Smooth muscle cell (in vitro differentiated cells): Measurements from ENCODE around the gene HENMT1. TPM values are rescaled to one million over a fixed set of nuclear protein-coding genes. Genes with fewer than 3 reads are reported as not detected.
"Not testable (repeated sequence)": the region's sequence is repeated elsewhere in the genome, so short reads cannot be mapped to it uniquely, and the experiment has no call there.

Experiments
- DNase-seq: peaks from one replicate; lab custom pipeline; 2025; ENCODE audit not compliant: unreplicated experiment; lab: John Stamatoyannopoulos, UW
- H2AFZ ChIP-seq: fragments of 200-600 bp; sonication (generic); 2 replicates; pipeline ENCODE4 v1.6.0; 2016; ENCODE audit warnings: antibody characterized with exemption, low read depth, mild to moderate bottlenecking
- H3F3A ChIP-seq: fragments of 200-600 bp; sonication (generic); 2 replicates; pipeline ENCODE4 v1.6.0; 2017; ENCODE audit warnings: antibody characterized with exemption, low read depth
- H3K27ac ChIP-seq: fragments of 200-600 bp; sonication (generic); 2 replicates; pipeline ENCODE4 v1.5.1; 2016; ENCODE audit warnings: low read depth, mild to moderate bottlenecking
- H3K27me3 ChIP-seq: fragments of 200-600 bp; sonication (generic); 2 replicates; pipeline ENCODE4 v1.6.1; 2016; ENCODE audit warnings: low read depth, mild to moderate bottlenecking
- H3K36me3 ChIP-seq: fragments of 200-600 bp; sonication (generic); 2 replicates; pipeline ENCODE4 v1.5.1; 2016; ENCODE audit warnings: low read depth
- H3K4me1 ChIP-seq: fragments of 200-600 bp; sonication (generic); 2 replicates; pipeline ENCODE4 v1.5.1; 2016; ENCODE audit warnings: low read depth
- H3K4me2 ChIP-seq: fragments of 200-600 bp; sonication (generic); 2 replicates; pipeline ENCODE4 v1.6.0; 2016; ENCODE audit warnings: mild to moderate bottlenecking
- H3K4me3 ChIP-seq: fragments of 200-600 bp; sonication (generic); 2 replicates; pipeline ENCODE4 v1.5.1; 2016; ENCODE audit warnings: mild to moderate bottlenecking
- H3K79me2 ChIP-seq: fragments of 200-600 bp; sonication (generic); 2 replicates; pipeline ENCODE4 v1.6.0; 2016; ENCODE audit warnings: low read depth, mild to moderate bottlenecking
- H3K9ac ChIP-seq: fragments of 200-600 bp; sonication (generic); 2 replicates; pipeline ENCODE4 v1.6.0; 2016; ENCODE audit warnings: low read depth
- H3K9me3 ChIP-seq: fragments of 200-600 bp; sonication (generic); replicated peaks from 2 replicates; pipeline ENCODE4 v1.5.1; 2016; ENCODE audit warnings: low read depth
- H4K20me1 ChIP-seq: fragments of 200-600 bp; sonication (generic); 2 replicates; pipeline ENCODE4 v1.6.0; 2016; ENCODE audit warnings: low read depth
- CTCF ChIP-seq: fragments of 200-600 bp; sonication (generic); IDR thresholded peaks from 2 replicates; pipeline ENCODE4 v1.5.1; 2017; ENCODE audit warnings: borderline replicate concordance, mild to moderate bottlenecking, antibody characterized with exemption; ENCODE audit not compliant: insufficient read depth, poor library complexity, severe bottlenecking
- WGBS: methylation state at CpG from one replicate; pipeline ENCODE4 v1.1.7; 2016; ENCODE audit warnings: low lambda C conversion rate; 5-methylcytosine and 5-hydroxymethylcytosine counted together
- polyA plus RNA-seq: library from polyadenylated mRNA; unstranded; fragments of >200 nt; fragmentation: Nextera tagmentation; extraction: Ambion mirVana; gene quantifications from 2 replicates; pipeline ENCODE4 v1.2.1, GENCODE V29; 2016
- total RNA-seq: library from RNA; depleted of rRNA; stranded (reverse); fragments of >200 nt; gene quantifications from 2 replicates; pipeline ENCODE4 v1.2.3, GENCODE V29; 2014

The HENMT1 gene
- total and polyA plus RNA-seq, 2 experiments from 2014 or later: 1.6 to 3.5 TPM

- no peaks in the 10 kb centered on the region for H3F3A ChIP-seq
- no peak overlapping the region for H3K27ac ChIP-seq
- H3K79me2 ChIP-seq: no peaks in the 10 kb centered on the region
- H3K9me3 ChIP-seq: no peaks in the 10 kb centered on the region
- no peaks in the 10 kb centered on the region for H4K20me1 ChIP-seq
- 86% methylated on average over 2 of the region's 2 CpGs for WGBS
- no peak overlapping the region for H3K9ac ChIP-seq
- H2AFZ ChIP-seq: no peak overlapping the region
- H3K27me3 ChIP-seq: no peaks in the 10 kb centered on the region
- H3K36me3 ChIP-seq: no peaks in the 10 kb centered on the region
- no peaks in the 10 kb centered on the region for H3K4me1 ChIP-seq
- TF ChIP-seq CTCF: no peak
- H3K4me3 ChIP-seq: no peak overlapping the region
- DNase-seq: no peak
- H3K4me2 ChIP-seq: no peak overlapping the region
These were observed 10.2 kb upstream of the HENMT1 start for GRCh38 chr1:108671143-108671542.

- no peak overlapping the region for H3K4me3 ChIP-seq
- 95% methylated on average over 5 of the region's 5 CpGs for WGBS
These were observed 9.4 kb upstream of the HENMT1 start for GRCh38 chr1:108670131-108670773.

DNA sequence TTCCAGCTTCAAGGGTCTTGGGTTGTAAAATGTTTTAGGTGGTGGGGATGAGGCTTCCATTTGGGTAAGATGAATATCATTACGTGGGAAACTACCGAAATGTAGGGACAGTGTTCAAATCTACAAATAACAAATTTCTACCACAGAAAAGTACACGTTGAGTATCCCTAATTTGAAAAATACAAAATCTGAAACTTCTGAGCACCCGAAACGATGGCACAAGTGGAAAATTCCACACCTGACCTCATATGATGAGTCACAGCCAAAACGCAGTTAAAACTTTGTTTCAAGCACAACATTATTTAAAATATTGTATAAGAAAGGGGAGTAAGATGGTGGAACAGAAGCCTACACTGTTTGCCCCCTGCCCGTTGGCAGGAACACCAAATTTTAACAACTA lies 8.8 kb upstream of the HENMT1 start:
- Histone ChIP-seq H3F3A (no peaks in the 10 kb centered on the region), H4K20me1 (no peaks in the 10 kb centered on the region), H3K4me1 (no peaks in the 10 kb centered on the region), H3K9me3 (no peaks in the 10 kb centered on the region), H2AFZ (no peak overlapping the region), H3K4me3 (no peak overlapping the region), H3K9ac (no peak overlapping the region), H3K36me3 (no peaks in the 10 kb centered on the region), H3K27me3 (no peaks in the 10 kb centered on the region), H3K27ac (no peak overlapping the region), H3K79me2 (no peaks in the 10 kb centered on the region), H3K4me2 (no peak overlapping the region)
- TF ChIP-seq CTCF: no peak
- DNase-seq: no peak
- WGBS: 78% methylated on average over 7 of the region's 7 CpGs

More at GRCh38 chr1:108670131-108670773, 9.4 kb upstream of the HENMT1 start:
- Histone ChIP-seq H3K27me3 (no peaks in the 10 kb centered on the region), H3F3A (no peaks in the 10 kb centered on the region), H4K20me1 (no peaks in the 10 kb centered on the region), H3K36me3 (no peaks in the 10 kb centered on the region), H3K4me2 (no peak overlapping the region), H3K4me1 (no peaks in the 10 kb centered on the region), H3K79me2 (no peaks in the 10 kb centered on the region), H3K9me3 (no peaks in the 10 kb centered on the region), H3K9ac (no peak overlapping the region), H2AFZ (no peak overlapping the region), H3K27ac (no peak overlapping the region)
- TF ChIP-seq CTCF: no peak
- no peak for DNase-seq

DNA sequence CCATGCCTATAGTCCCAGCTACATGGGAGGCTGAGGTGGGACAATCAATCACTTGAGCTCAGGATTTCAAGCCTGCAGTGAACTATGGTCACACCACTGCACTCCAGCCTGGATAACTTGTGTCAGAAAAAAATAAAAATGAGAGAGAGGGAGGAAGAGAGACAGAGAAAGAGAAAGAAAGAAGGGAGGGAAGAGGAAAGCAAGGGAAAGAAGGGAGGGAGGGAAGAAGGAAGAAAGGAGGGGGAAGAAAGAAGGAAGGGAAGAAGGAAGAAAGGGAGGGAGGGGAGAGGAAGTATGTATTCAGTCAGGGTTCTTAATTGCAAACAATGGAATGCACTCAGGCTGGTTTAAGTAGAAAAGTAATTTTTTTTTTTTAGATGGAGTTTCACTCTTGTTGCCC lies 7.9 kb upstream of the HENMT1 start:
- H3K27ac ChIP-seq: no peak overlapping the region
- no peak for DNase-seq
- H3K4me3 ChIP-seq: no peak overlapping the region
- no peaks in the 10 kb centered on the region for H3F3A ChIP-seq
- no peaks in the 10 kb centered on the region for H3K9me3 ChIP-seq
- no peaks in the 10 kb centered on the region for H3K4me1 ChIP-seq
- H3K4me2 ChIP-seq: no peak overlapping the region
- H3K79me2 ChIP-seq: no peaks in the 10 kb centered on the region
- H3K36me3 ChIP-seq: no peaks in the 10 kb centered on the region
- no peak overlapping the region for H3K9ac ChIP-seq
- no peaks in the 10 kb centered on the region for H4K20me1 ChIP-seq
- H3K27me3 ChIP-seq: no peaks in the 10 kb centered on the region
- H2AFZ ChIP-seq: no peak overlapping the region
- TF ChIP-seq CTCF: no peak

- not testable (repeated sequence) for DNase-seq, H2AFZ ChIP-seq, H3K4me3 ChIP-seq, H3K79me2 ChIP-seq, H3K9ac ChIP-seq, H3K4me2 ChIP-seq, H3K9me3 ChIP-seq, H3F3A ChIP-seq, H3K4me1 ChIP-seq, H4K20me1 ChIP-seq, H3K36me3 ChIP-seq, H3K27me3 ChIP-seq, H3K27ac ChIP-seq
- over 99% methylated on average over 19 of the region's 28 CpGs for WGBS
These were observed 6.5 kb upstream of the HENMT1 start for GRCh38 chr1:108667422-108667821.
